Smooth muscle cell (in vitro differentiated cells): ENCODE measurements around the gene WDR1. TPM values are rescaled to one million over a fixed set of nuclear protein-coding genes. Genes with fewer than 3 reads are reported as not detected.

Experiments used
- DNase-seq: peaks from one replicate; lab custom pipeline; 2025; ENCODE audit not compliant: unreplicated experiment; lab: John Stamatoyannopoulos, UW
- H2AFZ ChIP-seq: fragments of 200-600 bp; sonication (generic); 2 replicates; pipeline ENCODE4 v1.6.0; 2016; ENCODE audit warnings: antibody characterized with exemption, low read depth, mild to moderate bottlenecking
- H3F3A ChIP-seq: fragments of 200-600 bp; sonication (generic); 2 replicates; pipeline ENCODE4 v1.6.0; 2017; ENCODE audit warnings: antibody characterized with exemption, low read depth
- H3K27ac ChIP-seq: fragments of 200-600 bp; sonication (generic); 2 replicates; pipeline ENCODE4 v1.5.1; 2016; ENCODE audit warnings: low read depth, mild to moderate bottlenecking
- H3K27me3 ChIP-seq: fragments of 200-600 bp; sonication (generic); 2 replicates; pipeline ENCODE4 v1.6.1; 2016; ENCODE audit warnings: low read depth, mild to moderate bottlenecking
- H3K36me3 ChIP-seq: fragments of 200-600 bp; sonication (generic); 2 replicates; pipeline ENCODE4 v1.5.1; 2016; ENCODE audit warnings: low read depth
- H3K4me1 ChIP-seq: fragments of 200-600 bp; sonication (generic); 2 replicates; pipeline ENCODE4 v1.5.1; 2016; ENCODE audit warnings: low read depth
- H3K4me2 ChIP-seq: fragments of 200-600 bp; sonication (generic); 2 replicates; pipeline ENCODE4 v1.6.0; 2016; ENCODE audit warnings: mild to moderate bottlenecking
- H3K4me3 ChIP-seq: fragments of 200-600 bp; sonication (generic); 2 replicates; pipeline ENCODE4 v1.5.1; 2016; ENCODE audit warnings: mild to moderate bottlenecking
- H3K79me2 ChIP-seq: fragments of 200-600 bp; sonication (generic); 2 replicates; pipeline ENCODE4 v1.6.0; 2016; ENCODE audit warnings: low read depth, mild to moderate bottlenecking
- H3K9ac ChIP-seq: fragments of 200-600 bp; sonication (generic); 2 replicates; pipeline ENCODE4 v1.6.0; 2016; ENCODE audit warnings: low read depth
- H3K9me3 ChIP-seq: fragments of 200-600 bp; sonication (generic); replicated peaks from 2 replicates; pipeline ENCODE4 v1.5.1; 2016; ENCODE audit warnings: low read depth
- H4K20me1 ChIP-seq: fragments of 200-600 bp; sonication (generic); 2 replicates; pipeline ENCODE4 v1.6.0; 2016; ENCODE audit warnings: low read depth
- CTCF ChIP-seq: fragments of 200-600 bp; sonication (generic); IDR thresholded peaks from 2 replicates; pipeline ENCODE4 v1.5.1; 2017; ENCODE audit warnings: borderline replicate concordance, mild to moderate bottlenecking, antibody characterized with exemption; ENCODE audit not compliant: insufficient read depth, poor library complexity, severe bottlenecking
- WGBS: methylation state at CpG from one replicate; pipeline ENCODE4 v1.1.7; 2016; ENCODE audit warnings: low lambda C conversion rate; 5-methylcytosine and 5-hydroxymethylcytosine counted together
- polyA plus RNA-seq: library from polyadenylated mRNA; unstranded; fragments of >200 nt; fragmentation: Nextera tagmentation; extraction: Ambion mirVana; gene quantifications from 2 replicates; pipeline ENCODE4 v1.2.1, GENCODE V29; 2016
- total RNA-seq: library from RNA; depleted of rRNA; stranded (reverse); fragments of >200 nt; gene quantifications from 2 replicates; pipeline ENCODE4 v1.2.3, GENCODE V29; 2014

WDR1 gene
- total and polyA plus RNA-seq, 2 experiments from 2014 or later = 259 to 273 TPM

GRCh38 chr4:10075953-10076391 lies 40.6 kb downstream of the WDR1 start:
- no peak overlapping the region for H2AFZ ChIP-seq
- no peaks in the 10 kb centered on the region for H3K9me3 ChIP-seq
- H3K4me3 ChIP-seq = no peak overlapping the region
- H3K79me2 ChIP-seq = no peaks in the 10 kb centered on the region
- H4K20me1 ChIP-seq = peaks cover 60% of the 10 kb centered on the region
- H3K36me3 ChIP-seq = peaks cover 13% of the 10 kb centered on the region
- no peak overlapping the region for H3K4me2 ChIP-seq
- peaks cover 9% of the 10 kb centered on the region for H3F3A ChIP-seq
- WGBS = 95% methylated on average over 11 of the region's 11 CpGs
- TF ChIP-seq CTCF = no peak
- no peak for DNase-seq
- H3K4me1 ChIP-seq = no peaks in the 10 kb centered on the region
- no peak overlapping the region for H3K27ac ChIP-seq
- H3K9ac ChIP-seq = no peak overlapping the region
- H3K27me3 ChIP-seq = no peaks in the 10 kb centered on the region

DNA sequence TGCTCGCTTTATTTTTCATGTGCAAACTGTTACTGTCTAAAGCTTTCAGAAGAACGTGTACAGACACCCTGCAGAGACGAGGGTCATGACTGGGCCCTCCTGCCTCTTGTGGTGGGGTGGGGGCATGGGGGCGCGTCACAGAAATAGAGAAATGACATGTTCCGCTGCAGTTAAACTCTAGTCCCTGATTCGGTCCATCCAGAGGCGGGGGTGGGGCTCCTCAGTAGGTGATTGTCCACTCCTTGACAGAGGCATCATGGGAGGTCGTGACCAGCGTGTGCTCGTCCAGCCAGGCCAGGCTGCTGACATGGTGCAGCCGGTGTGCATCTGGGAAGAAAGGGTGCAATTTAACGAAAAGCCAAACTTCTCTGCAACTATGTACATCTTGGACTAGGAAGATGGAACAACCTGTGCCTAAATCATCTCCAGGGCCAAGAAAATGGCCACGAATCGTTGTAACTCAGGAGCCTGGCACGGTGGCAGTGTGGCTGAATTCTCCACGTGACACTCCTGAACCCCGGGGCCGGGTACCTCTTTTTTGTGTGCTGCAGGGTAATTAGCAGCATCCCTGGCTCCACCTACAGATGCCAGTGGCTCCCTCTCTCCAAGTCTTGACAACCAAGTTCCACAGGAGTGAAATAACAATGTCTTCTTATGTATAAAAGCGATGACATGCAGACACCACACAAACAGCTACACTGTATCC lies 41.3 kb downstream of the WDR1 start:
- H3K79me2 ChIP-seq = no peaks in the 10 kb centered on the region
- H3K27me3 ChIP-seq = no peaks in the 10 kb centered on the region
- no peak overlapping the region for H3K4me2 ChIP-seq
- peaks cover 9% of the 10 kb centered on the region for H3F3A ChIP-seq
- no peak overlapping the region for H3K9ac ChIP-seq
- peak overlapping the region; percentile 22 for H3K27ac ChIP-seq
- peaks cover 54% of the 10 kb centered on the region for H4K20me1 ChIP-seq
- no peak overlapping the region for H2AFZ ChIP-seq
- no peak overlapping the region for H3K4me3 ChIP-seq
- WGBS = 88% methylated on average over 20 of the region's 20 CpGs
- no peaks in the 10 kb centered on the region for H3K9me3 ChIP-seq
- DNase-seq = no peak
- no peaks in the 10 kb centered on the region for H3K4me1 ChIP-seq
- TF ChIP-seq CTCF = no peak
- H3K36me3 ChIP-seq = peaks cover 8% of the 10 kb centered on the region

DNA sequence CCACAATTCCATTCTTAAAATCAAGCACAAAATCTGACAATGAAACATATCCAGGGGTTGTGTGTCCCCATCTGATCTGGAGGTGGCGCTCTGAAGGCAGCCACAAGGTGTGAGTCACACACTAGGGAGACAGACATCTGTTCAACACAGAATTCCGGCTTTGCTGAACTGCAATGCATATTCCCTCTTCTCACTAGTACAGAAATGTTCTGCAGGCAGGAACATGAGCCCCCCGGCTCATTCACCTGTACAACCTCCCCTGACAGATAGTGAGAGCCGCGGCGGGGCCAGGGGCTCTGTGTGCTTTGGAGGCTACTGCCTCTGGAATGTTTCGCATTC lies 41.9 kb downstream of the WDR1 start:
- DNase-seq = no peak
- no peak overlapping the region for H3K9ac ChIP-seq
- H3K9me3 ChIP-seq = no peaks in the 10 kb centered on the region
- peak overlapping the region; percentile 22 for H3K27ac ChIP-seq
- peaks cover 7% of the 10 kb centered on the region for H3K36me3 ChIP-seq
- no peaks in the 10 kb centered on the region for H3K27me3 ChIP-seq
- H3K79me2 ChIP-seq = no peaks in the 10 kb centered on the region
- peaks cover 48% of the 10 kb centered on the region for H4K20me1 ChIP-seq
- H3K4me1 ChIP-seq = no peaks in the 10 kb centered on the region
- H3K4me2 ChIP-seq = no peak overlapping the region
- peak; percentile 47 for TF ChIP-seq CTCF
- 83% methylated on average over 7 of the region's 7 CpGs for WGBS
- H3F3A ChIP-seq = peaks cover 9% of the 10 kb centered on the region
- no peak overlapping the region for H2AFZ ChIP-seq
- no peak overlapping the region for H3K4me3 ChIP-seq
